GM12878 (cell line): ENCODE results near the gene NDUFA12. TPM values are rescaled to one million over a fixed set of nuclear protein-coding genes. Genes with fewer than 3 reads are reported as not detected.

Experiments
- ATAC-seq: fragments of 200-7000 bp; cut with Tn5 transposase; 3 replicates; pipeline ENCODE4 v1.9.1; 2020; ENCODE audit warnings: mild to moderate bottlenecking, moderate library complexity
- BruUV-seq: library from RNA; stranded (reverse); fragments of 400-500 nt; replicated peaks from 2 replicates; lab custom pipeline; 2021; lab: Mats Ljungman, UMichigan
- CTCF ChIA-PET: fragments of 300-600 bp; sonication (Branson Sonifier 250); formaldehyde crosslinking; extraction: SDS; loops from one replicate; lab custom pipeline; 2021; ENCODE audit warnings: inconsistent platforms; lab: Yijun Ruan, JAX
- POLR2A ChIA-PET: fragments of 350-600 bp; formaldehyde crosslinking; extraction: SDS; loops from one replicate; lab custom pipeline; 2021; ENCODE audit warnings: inconsistent platforms; lab: Charles Lee
- RAD21 ChIA-PET: fragments of 300-600 bp; sonication (Branson Sonifier 250); formaldehyde crosslinking; loops from one replicate; lab custom pipeline; 2023; ENCODE audit warnings: antibody characterized with exemption; ENCODE audit not compliant: unreplicated experiment; lab: Charles Lee
- SMC1A ChIA-PET: fragments of 300-600 bp; sonication (Branson Sonifier 250); formaldehyde crosslinking; loops from one replicate; lab custom pipeline; 2023; ENCODE audit not compliant: unreplicated experiment, uncharacterized antibody; lab: Charles Lee
- DNase-seq: peaks from one replicate; pipeline ENCODE4 v3.0.0-alpha.2; 2011; ENCODE audit warnings: low read depth, low spot score
- FAIRE-seq: peaks from 3 replicates; lab custom pipeline; 2011; peaks lifted over from hg19 to GRCh38; lab: Jason Lieb, UNC
- H2AFZ ChIP-seq: 2 replicates; pipeline ENCODE4 v1.6.0; 2011; ENCODE audit warnings: low read depth, low read length, control low read depth; ENCODE audit not compliant: control insufficient read depth
- H3K27ac ChIP-seq: 2 replicates; pipeline ENCODE4 v1.5.1; 2011; ENCODE audit warnings: control low read depth; ENCODE audit not compliant: control insufficient read depth, insufficient read depth
- H3K27me3 ChIP-seq, 2 experiments: replicated peaks in 1 of 2; 2 replicates each; pipeline versions ENCODE4 v1.6.0 to v1.6.1; 2011; ENCODE audit warnings: low read length in 1 of 2; ENCODE audit not compliant: control insufficient read depth in 2 of 2, insufficient read depth in 2 of 2
- H3K36me3 ChIP-seq, 2 experiments: 2 replicates each; pipeline ENCODE4 v1.5.1; 2011; ENCODE audit warnings: low read length in 1 of 2; ENCODE audit not compliant: control insufficient read depth in 2 of 2, insufficient read depth in 2 of 2
- H3K4me1 ChIP-seq: 2 replicates; pipeline ENCODE4 v1.6.1; 2011; ENCODE audit warnings: mild to moderate bottlenecking, low read length, moderate library complexity, mixed read lengths; ENCODE audit not compliant: control insufficient read depth, insufficient read depth
- H3K4me2 ChIP-seq: 2 replicates; pipeline ENCODE4 v1.6.0; 2011; ENCODE audit warnings: control low read depth; ENCODE audit not compliant: control insufficient read depth, insufficient read depth
- H3K4me3 ChIP-seq: fragments of 200-600 bp; sonication (generic); 2 replicates; pipeline ENCODE4 v1.5.1; 2016
- H3K79me2 ChIP-seq: 2 replicates; pipeline ENCODE4 v1.6.0; 2011; ENCODE audit warnings: low read length; ENCODE audit not compliant: control insufficient read depth, insufficient read depth
- H3K9ac ChIP-seq: 2 replicates; pipeline ENCODE4 v1.8.0; 2011; ENCODE audit warnings: low read length, control low read depth, mixed read lengths; ENCODE audit not compliant: control insufficient read depth, insufficient read depth
- H3K9me3 ChIP-seq: replicated peaks from 3 replicates; pipeline ENCODE4 v1.5.1; 2011; ENCODE audit warnings: mild to moderate bottlenecking, low read length; ENCODE audit not compliant: control insufficient read depth, insufficient read depth
- H4K20me1 ChIP-seq: 2 replicates; pipeline ENCODE4 v1.6.0; 2011; ENCODE audit not compliant: control insufficient read depth, insufficient read depth
- CEBPB ChIP-seq, 2 experiments: fragments of 150-350 bp in 1 of 2; IDR thresholded peaks; 2 replicates each; pipeline ENCODE4 v1.6.1; 2012 to 2014; ENCODE audit warnings: low read depth in 2 of 2, low read length in 2 of 2, borderline replicate concordance in 1 of 2, inconsistent platforms in 1 of 2
- CHD2 ChIP-seq: IDR thresholded peaks from 2 replicates; pipeline ENCODE4 v1.6.1; 2011; ENCODE audit warnings: low read depth, low read length, improper control_type of control experiment, borderline replicate concordance
- E2F8 ChIP-seq: fragments of 450-650 bp; IDR thresholded peaks from 2 replicates; pipeline ENCODE4 v1.6.1; 2018; ENCODE audit warnings: mild to moderate bottlenecking, low read depth, moderate library complexity; ENCODE audit not compliant: partially characterized antibody
- EED ChIP-seq: sonication (generic); IDR thresholded peaks from 2 replicates; pipeline ENCODE4 v1.6.1; 2016; ENCODE audit warnings: antibody characterized with exemption, low read depth
- ELK1 ChIP-seq: IDR thresholded peaks from 2 replicates; pipeline ENCODE4 v1.6.1; 2012; ENCODE audit warnings: low read depth, low read length, improper control_type of control experiment
- EZH2 ChIP-seq: IDR thresholded peaks from 2 replicates; pipeline ENCODE4 v1.6.1; 2012; ENCODE audit warnings: low read depth, mild to moderate bottlenecking, control low read depth, inconsistent platforms, low read length, borderline replicate concordance; ENCODE audit not compliant: control insufficient read depth
- FOXK2 ChIP-seq: fragments of 450-650 bp; IDR thresholded peaks from 2 replicates; pipeline ENCODE4 v1.6.1; 2017; ENCODE audit warnings: mild to moderate bottlenecking, moderate library complexity
- FOXM1 ChIP-seq: IDR thresholded peaks from 2 replicates; pipeline ENCODE4 v1.6.1; 2012; ENCODE audit warnings: low read depth, mild to moderate bottlenecking, inconsistent platforms, low read length, moderate library complexity
- HSF1 ChIP-seq: fragments of 150-350 bp; IDR thresholded peaks from 2 replicates; pipeline ENCODE4 v1.6.1; 2014; ENCODE audit warnings: mild to moderate bottlenecking, low read depth, low read length
- IRF3 ChIP-seq: fragments of 450-650 bp; IDR thresholded peaks from 2 replicates; pipeline ENCODE4 v1.6.1; 2014; ENCODE audit warnings: mild to moderate bottlenecking
- JUND ChIP-seq: IDR thresholded peaks from 2 replicates; pipeline ENCODE4 v1.6.1; 2012; ENCODE audit warnings: low read depth, mild to moderate bottlenecking, low read length, improper control_type of control experiment, moderate library complexity
- LARP7 ChIP-seq: fragments of 450-650 bp; IDR thresholded peaks from 2 replicates; pipeline ENCODE4 v1.6.1; 2017; ENCODE audit warnings: mild to moderate bottlenecking
- MYC ChIP-seq: IDR thresholded peaks from 2 replicates; pipeline ENCODE4 v1.6.1; 2011; ENCODE audit warnings: mild to moderate bottlenecking, low read length, moderate library complexity, inconsistent platforms; ENCODE audit not compliant: insufficient read depth, insufficient replicate concordance, insufficient read length, severe bottlenecking
- POLR2AphosphoS2 ChIP-seq: IDR thresholded peaks from 2 replicates; pipeline ENCODE4 v1.6.1; 2011; ENCODE audit warnings: low read depth, mild to moderate bottlenecking, low read length, improper control_type of control experiment, moderate library complexity
- TAF1 ChIP-seq: IDR thresholded peaks from 2 replicates; pipeline ENCODE4 v1.6.1; 2011; ENCODE audit warnings: mild to moderate bottlenecking, low read depth, low read length, borderline replicate concordance
- YY1 ChIP-seq: IDR thresholded peaks from 2 replicates; pipeline ENCODE4 v1.6.1; 2011; ENCODE audit warnings: low read depth, mild to moderate bottlenecking, low read length
- ZNF207 ChIP-seq: fragments of 450-650 bp; IDR thresholded peaks from 2 replicates; pipeline ENCODE4 v1.6.1; 2014; ENCODE audit warnings: antibody characterized with exemption, mild to moderate bottlenecking, borderline replicate concordance
- ZNF24 ChIP-seq: fragments of 450-650 bp; IDR thresholded peaks from 2 replicates; pipeline ENCODE4 v1.6.1; 2017; ENCODE audit warnings: antibody characterized with exemption, mild to moderate bottlenecking
- WGBS: methylation state at CpG from one replicate; pipeline ENCODE4 v1.1.6; 2016; ENCODE audit warnings: low lambda C conversion rate; ENCODE audit not compliant: insufficient replicate concordance, insufficient coverage; ENCODE audit errors: missing lambda C conversion rate; 5-methylcytosine and 5-hydroxymethylcytosine counted together
- in situ Hi-C: fragments of 300-500 bp; cut with MboI; formaldehyde crosslinking; loops from 9 replicates; pipeline ENCODE4 v1.14.3; 2018; ENCODE audit warnings: mixed read lengths
- intact Hi-C: fragments of 100-400 bp; cut with micrococcal nuclease; formaldehyde crosslinking; loops from one replicate; pipeline ENCODE4 v1.14.2; 2022; ENCODE audit not compliant: unreplicated experiment
- polyA plus RNA-seq, 11 experiments: library from polyadenylated mRNA; depleted of rRNA in 4 of 11; unstranded in 6 of 11; stranded (reverse) in 5 of 11; fragments of >200 nt; fragmentation: Nextera tagmentation in 4 of 11; fragmentation: Illumina TruSeq in 1 of 11; extraction: Ambion mirVana in 4 of 11; extraction: Trizol in 1 of 11; gene quantifications; 1 replicate in 1 of 11; 2 replicates in 10 of 11; pipeline versions ENCODE4 v1.2.1 to v1.2.3, GENCODE V29; 2011 to 2016; ENCODE audit warnings: inconsistent platforms in 2 of 11, missing spikeins in 2 of 11, low read depth in 1 of 11
- total RNA-seq, 4 experiments: library from RNA; depleted of rRNA in 3 of 4; stranded (reverse); fragments of >200 nt in 3 of 4; fragmentation: Illumina TruSeq in 1 of 4; extraction: Trizol in 1 of 4; gene quantifications; 2 replicates each; pipeline versions ENCODE4 v1.2.1 to v1.2.3, GENCODE V29; 2013 to 2021

Gene NDUFA12
- total and polyA plus RNA-seq, 10 of the 15 experiments (the other 5 are each of a cell fraction or from before 2014, with no cell fraction given), result 141 to 1,021 (median 295) TPM

GRCh38 chr12:94990222-94990621 is 13.3 kb downstream of the NDUFA12 start:
- FAIRE-seq, result no peak
- Histone ChIP-seq H3K4me3 (no peak overlapping the region), H3K4me2 (no peak overlapping the region; the same call in 1 of the 2 replicates), H3K4me1 (no peaks in the 10 kb centered on the region; the same call in none of the 2 replicates), H2AFZ (no peak overlapping the region), H3K9ac (no peak overlapping the region), H4K20me1 (no peaks in the 10 kb centered on the region), H3K79me2 (peaks cover 3% of the 10 kb centered on the region), H3K36me3 (peaks cover 2 to 11% of the 10 kb centered on the region in 2 experiments; a peak in 3 of 4 replicates), H3K9me3 (no peaks in the 10 kb centered on the region), H3K27me3 (no peaks in the 10 kb centered on the region), H3K27ac (peak overlapping the region; percentile 34)
- RAD21 ChIA-PET, result interaction anchor here (1.2 to 1.3 kb wide), 2 partner anchors 9 to 116 kb away, joined by 4 read pairs; no protein-coding TSS in a partner anchor
- CTCF ChIA-PET, result interaction anchor here (1.1 to 1.5 kb wide), 4 partner anchors 13 to 115 kb away, joined by 4 to 9 read pairs (median 5); partner anchors contain the start of genes NDUFA12 and NR2C1
- POLR2A ChIA-PET, result interaction anchor here (0.5 to 1.5 kb wide), 5 partner anchors 10 to 652 kb away, joined by 3 to 8 read pairs (median 4); partner anchors contain the start of gene NDUFA12
- SMC1A ChIA-PET, result interaction anchor here (0.6 to 2.4 kb wide), 8 partner anchors 8 to 429 kb away, joined by 3 to 13 read pairs (median 4); partner anchors contain the start of gene NDUFA12
- DNase-seq, result peak; percentile 41
- in situ Hi-C loops (no loop called here), intact Hi-C loops (no loop called here)
- 3% methylated on average over 3 of the region's 3 CpGs for WGBS
- ATAC-seq, result peak; percentile 52
- BruUV-seq, result no TSS peak
- no peak for TF ChIP-seq ZNF24
- TF ChIP-seq EZH2, result no peak
- no peak for TF ChIP-seq JUND
- TF ChIP-seq CEBPB (IDR thresholded peaks at IDR 0.05; ENCODE audit: borderline replicate concordance in 1 of 2, low read depth in 2 of 2, low read length in 2 of 2), result 0 out of 4 replicates have a peak, but pooled peaks of 1 of the 2 experiments have one; percentile 52
- no peak for TF ChIP-seq EED
- no peak for TF ChIP-seq HSF1
- TF ChIP-seq YY1, result no peak
- no peak for TF ChIP-seq CHD2
- no peak for TF ChIP-seq LARP7
- no peak for TF ChIP-seq ELK1
- no peak for TF ChIP-seq E2F8
- no peak for TF ChIP-seq POLR2AphosphoS2
- peak; percentile 55; the same call in 1 of the 2 replicates for TF ChIP-seq FOXM1
- TF ChIP-seq ZNF207, result no peak
- no peak for TF ChIP-seq FOXK2
- no peak for TF ChIP-seq TAF1
- no peak for TF ChIP-seq IRF3
- TF ChIP-seq MYC, result no peak
